Loucy (cell line): ENCODE results near the gene FITM1.

Experiments used
- EZH2phosphoT487 ChIP-seq: fragments of 200-600 bp; IDR thresholded peaks from 2 replicates; pipeline ENCODE4 v1.6.1; 2018; ENCODE audit warnings: antibody characterized with exemption, mild to moderate bottlenecking, moderate library complexity, borderline replicate concordance
- TF ChIP-seq, protein P1 (sequence below): fragments of 200-600 bp; sonication (generic); conservative IDR thresholded peaks from 2 replicates; pipeline ENCODE4 v1.5.1; 2014; ENCODE audit warnings: mild to moderate bottlenecking, antibody characterized with exemption, low read length

DNA sequence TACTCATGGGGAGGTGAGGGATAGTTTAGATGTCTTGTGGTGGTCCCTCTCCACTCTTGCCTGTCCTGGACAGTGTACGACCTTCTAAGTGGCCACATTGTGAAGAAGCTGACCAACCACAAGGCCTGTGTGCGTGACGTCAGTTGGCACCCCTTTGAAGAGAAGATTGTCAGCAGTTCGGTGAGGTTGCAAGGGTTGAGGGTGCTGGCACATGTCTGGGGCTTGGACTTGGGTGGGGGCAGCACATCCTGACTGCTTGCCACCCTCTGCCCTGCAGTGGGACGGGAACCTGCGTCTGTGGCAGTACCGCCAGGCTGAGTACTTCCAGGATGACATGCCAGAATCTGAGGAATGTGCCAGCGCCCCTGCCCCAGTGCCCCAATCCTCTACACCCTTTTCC is 7.6 kb upstream of the FITM1 start:
- TF ChIP-seq, protein P1, sequence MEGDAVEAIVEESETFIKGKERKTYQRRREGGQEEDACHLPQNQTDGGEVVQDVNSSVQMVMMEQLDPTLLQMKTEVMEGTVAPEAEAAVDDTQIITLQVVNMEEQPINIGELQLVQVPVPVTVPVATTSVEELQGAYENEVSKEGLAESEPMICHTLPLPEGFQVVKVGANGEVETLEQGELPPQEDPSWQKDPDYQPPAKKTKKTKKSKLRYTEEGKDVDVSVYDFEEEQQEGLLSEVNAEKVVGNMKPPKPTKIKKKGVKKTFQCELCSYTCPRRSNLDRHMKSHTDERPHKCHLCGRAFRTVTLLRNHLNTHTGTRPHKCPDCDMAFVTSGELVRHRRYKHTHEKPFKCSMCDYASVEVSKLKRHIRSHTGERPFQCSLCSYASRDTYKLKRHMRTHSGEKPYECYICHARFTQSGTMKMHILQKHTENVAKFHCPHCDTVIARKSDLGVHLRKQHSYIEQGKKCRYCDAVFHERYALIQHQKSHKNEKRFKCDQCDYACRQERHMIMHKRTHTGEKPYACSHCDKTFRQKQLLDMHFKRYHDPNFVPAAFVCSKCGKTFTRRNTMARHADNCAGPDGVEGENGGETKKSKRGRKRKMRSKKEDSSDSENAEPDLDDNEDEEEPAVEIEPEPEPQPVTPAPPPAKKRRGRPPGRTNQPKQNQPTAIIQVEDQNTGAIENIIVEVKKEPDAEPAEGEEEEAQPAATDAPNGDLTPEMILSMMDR: no peak
- no peak for TF ChIP-seq EZH2phosphoT487
